ENCODE results near the gene ADCYAP1R1.

GRCh38 chr7:31160941-31161340, 108.8 kb downstream of the ADCYAP1R1 start:
- TF ChIP-seq CTCF (IDR thresholded peaks at IDR 0.05) (no peak), POLR2A (IDR thresholded peaks at IDR 0.05) (no peak)

Data from right lobe of liver (tissue), 4 donors.